Fibroblast of lung (primary cell): ENCODE data around the gene PARP9. TPM values are rescaled to one million over a fixed set of nuclear protein-coding genes. Genes with fewer than 3 reads are reported as not detected.
A peak's percentile ranks its signal among the peaks of the same experiment; 100 is the strongest.
"Not testable (repeated sequence)": the region's sequence is repeated elsewhere in the genome, so short reads cannot be mapped to it uniquely, and the experiment has no call there.

Experiments used
- DNase-seq, 2 donors: peaks; one replicate each; pipeline versions ENCODE4 v3.0.0 to v3.0.0-alpha.2; 2010; ENCODE audit warnings: low read depth in 2 of 2
- H2AFZ ChIP-seq: 2 replicates; pipeline ENCODE4 v1.5.1; 2012; ENCODE audit warnings: low read length, control low read depth, inconsistent platforms
- H3K27ac ChIP-seq: 2 replicates; pipeline ENCODE4 v1.5.1; 2011; ENCODE audit warnings: low read length, control low read depth; ENCODE audit not compliant: insufficient read depth
- H3K27me3 ChIP-seq: 2 replicates; pipeline ENCODE4 v1.5.1; 2011; ENCODE audit warnings: mild to moderate bottlenecking, low read length; ENCODE audit not compliant: control insufficient read depth, insufficient read depth
- H3K36me3 ChIP-seq: 2 replicates; pipeline ENCODE4 v1.5.1; 2011; ENCODE audit warnings: low read length; ENCODE audit not compliant: control insufficient read depth, insufficient read depth
- H3K4me1 ChIP-seq: 2 replicates; pipeline ENCODE4 v1.5.1; 2011; ENCODE audit warnings: low read length; ENCODE audit not compliant: control insufficient read depth, insufficient read depth; ENCODE audit errors: extremely low read depth
- H3K4me2 ChIP-seq: 2 replicates; pipeline ENCODE4 v1.5.1; 2011; ENCODE audit warnings: low read length, control low read depth; ENCODE audit not compliant: insufficient read depth; ENCODE audit errors: extremely low read depth
- H3K4me3 ChIP-seq, 4 experiments: fragments of 200-600 bp in 1 of 4; sonication (generic) in 1 of 4; replicated peaks in 1 of 4; 2 replicates each; pipeline ENCODE4 v1.5.1; 2011 to 2016; ENCODE audit warnings: low read length in 4 of 4, low read depth in 3 of 4, mild to moderate bottlenecking in 3 of 4, control low read depth in 2 of 4, inconsistent platforms in 1 of 4, mixed read lengths in 1 of 4; ENCODE audit not compliant: insufficient read depth in 1 of 4; ENCODE audit errors: control extremely low read depth in 1 of 4
- H3K79me2 ChIP-seq: 2 replicates; pipeline ENCODE4 v1.5.1; 2012; ENCODE audit warnings: mild to moderate bottlenecking, low read length, inconsistent platforms; ENCODE audit not compliant: control insufficient read depth, insufficient read depth
- H3K9ac ChIP-seq: 2 replicates; pipeline ENCODE4 v1.5.1; 2011; ENCODE audit warnings: mild to moderate bottlenecking, low read length, control low read depth; ENCODE audit not compliant: insufficient read depth
- H3K9me3 ChIP-seq: 2 replicates; pipeline ENCODE4 v1.5.1; 2012; ENCODE audit warnings: low read depth, low read length; ENCODE audit not compliant: control insufficient read depth, insufficient read depth
- H4K20me1 ChIP-seq: 2 replicates; pipeline ENCODE4 v1.5.1; 2011; ENCODE audit warnings: low read length; ENCODE audit not compliant: control insufficient read depth, insufficient read depth; ENCODE audit errors: extremely low read depth
- CTCF ChIP-seq, 2 donors: IDR thresholded peaks in 1 of 2; conservative IDR thresholded peaks in 1 of 2; 1 replicate in 1 of 2; 2 replicates in 1 of 2; pipeline ENCODE4 v1.5.1; 2011 to 2012; ENCODE audit warnings: low read length in 2 of 2, control low read depth in 1 of 2, inconsistent platforms in 1 of 2, low read depth in 1 of 2, mild to moderate bottlenecking in 1 of 2
- EZH2 ChIP-seq: IDR thresholded peaks from 2 replicates; pipeline ENCODE4 v1.5.1; 2012; ENCODE audit warnings: low read length, control low read depth, mild to moderate bottlenecking; ENCODE audit errors: missing control alignments
- polyA plus RNA-seq, 2 donors: library from polyadenylated mRNA; depleted of rRNA in 1 of 2; stranded (reverse) in 1 of 2; unstranded in 1 of 2; fragments of >200 nt; gene quantifications; 2 replicates each; pipeline ENCODE4 v1.2.1, GENCODE V29; 2011 to 2012; ENCODE audit warnings: missing spikeins in 1 of 2
- total RNA-seq: library from RNA; depleted of rRNA; stranded (reverse); fragments of >200 nt; gene quantifications from 2 replicates; pipeline ENCODE4 v1.2.1, GENCODE V29; 2014

Gene PARP9
- total and polyA plus RNA-seq, 2 donors (not counting 1 experiment from before 2014, with no cell fraction given): 50.0 to 56.0 TPM

GRCh38 chr3:122576174-122576940 lies 12.3 kb upstream of the PARP9 start:
- H3K4me3 ChIP-seq: no peak overlapping the region
- H3K27me3 ChIP-seq: no peaks in the 10 kb centered on the region
- no peak for TF ChIP-seq CTCF (conservative IDR thresholded peaks at IDR 0.05 in 1 of 2, IDR thresholded peaks at IDR 0.05 in 1 of 2; ENCODE audit: low read depth in 1 of 2, low read length in 2 of 2)
- TF ChIP-seq EZH2: no peak
- no peak overlapping the region for H3K9ac ChIP-seq
- H3K4me1 ChIP-seq: no peaks in the 10 kb centered on the region
- no peaks in the 10 kb centered on the region for H3K79me2 ChIP-seq
- H3K27ac ChIP-seq: no peak overlapping the region
- no peak overlapping the region for H3K4me2 ChIP-seq
- DNase-seq: no peak
- H3K9me3 ChIP-seq: no peaks in the 10 kb centered on the region
- no peaks in the 10 kb centered on the region for H4K20me1 ChIP-seq
- no peak overlapping the region for H2AFZ ChIP-seq
- no peaks in the 10 kb centered on the region for H3K36me3 ChIP-seq

GRCh38 chr3:122572940-122573412 lies 8.9 kb upstream of the PARP9 start:
- Histone ChIP-seq H3K79me2 (no peaks in the 10 kb centered on the region), H2AFZ (no peak overlapping the region), H4K20me1 (no peaks in the 10 kb centered on the region), H3K4me3 (no peak overlapping the region), H3K4me2 (no peak overlapping the region), H3K27ac (no peak overlapping the region), H3K4me1 (no peaks in the 10 kb centered on the region), H3K9ac (no peak overlapping the region), H3K36me3 (peaks cover 7% of the 10 kb centered on the region), H3K27me3 (no peaks in the 10 kb centered on the region), H3K9me3 (no peaks in the 10 kb centered on the region)
- TF ChIP-seq CTCF (conservative IDR thresholded peaks at IDR 0.05 in 1 of 2, IDR thresholded peaks at IDR 0.05 in 1 of 2; ENCODE audit: low read depth in 1 of 2, low read length in 2 of 2) (peak in 1 of 2 donors; percentile 24), EZH2 (no peak)
- peak; percentile 23 to 74 for DNase-seq

- no peak overlapping the region for H3K27ac ChIP-seq
- no peaks in the 10 kb centered on the region for H3K4me1 ChIP-seq
- TF ChIP-seq CTCF (conservative IDR thresholded peaks at IDR 0.05 in 1 of 2, IDR thresholded peaks at IDR 0.05 in 1 of 2; ENCODE audit: low read depth in 1 of 2, low read length in 2 of 2) (no peak), EZH2 (no peak)
- no peaks in the 10 kb centered on the region for H3K27me3 ChIP-seq
- no peak overlapping the region for H3K4me2 ChIP-seq
- H3K79me2 ChIP-seq: peaks cover 14% of the 10 kb centered on the region
- H4K20me1 ChIP-seq: no peaks in the 10 kb centered on the region
- no peak for DNase-seq
- H3K9me3 ChIP-seq: no peaks in the 10 kb centered on the region
- peaks cover 13% of the 10 kb centered on the region for H3K36me3 ChIP-seq
- H2AFZ ChIP-seq: no peak overlapping the region
- H3K4me3 ChIP-seq: no peak overlapping the region
- no peak overlapping the region for H3K9ac ChIP-seq
These were observed 4.7 kb upstream of the PARP9 start for GRCh38 chr3:122568755-122569154.

GRCh38 chr3:122568131-122568530 lies 4.0 kb upstream of the PARP9 start:
- not testable (repeated sequence) for H3K9ac ChIP-seq, H3K4me1 ChIP-seq, H3K9me3 ChIP-seq, H3K27me3 ChIP-seq, H4K20me1 ChIP-seq, DNase-seq, H2AFZ ChIP-seq, H3K4me3 ChIP-seq, H3K4me2 ChIP-seq, H3K27ac ChIP-seq
- H3K36me3 ChIP-seq: peaks cover 13% of the 10 kb centered on the region
- H3K79me2 ChIP-seq: peaks cover 16% of the 10 kb centered on the region
